GM12878 (cell line): Measurements from ENCODE around the gene AASDH. TPM values are rescaled to one million over a fixed set of nuclear protein-coding genes. Genes with fewer than 3 reads are reported as not detected.

Source experiments
- ATAC-seq: fragments of 200-7000 bp; cut with Tn5 transposase; 3 replicates; pipeline ENCODE4 v1.9.1; 2020; ENCODE audit warnings: mild to moderate bottlenecking, moderate library complexity
- BruUV-seq: library from RNA; stranded (reverse); fragments of 400-500 nt; replicated peaks from 2 replicates; lab custom pipeline; 2021; lab: Mats Ljungman, UMichigan
- CTCF ChIA-PET: fragments of 300-600 bp; sonication (Branson Sonifier 250); formaldehyde crosslinking; extraction: SDS; loops from one replicate; lab custom pipeline; 2021; ENCODE audit warnings: inconsistent platforms; lab: Yijun Ruan, JAX
- POLR2A ChIA-PET: fragments of 350-600 bp; formaldehyde crosslinking; extraction: SDS; loops from one replicate; lab custom pipeline; 2021; ENCODE audit warnings: inconsistent platforms; lab: Charles Lee
- RAD21 ChIA-PET: fragments of 300-600 bp; sonication (Branson Sonifier 250); formaldehyde crosslinking; loops from one replicate; lab custom pipeline; 2023; ENCODE audit warnings: antibody characterized with exemption; ENCODE audit not compliant: unreplicated experiment; lab: Charles Lee
- SMC1A ChIA-PET: fragments of 300-600 bp; sonication (Branson Sonifier 250); formaldehyde crosslinking; loops from one replicate; lab custom pipeline; 2023; ENCODE audit not compliant: unreplicated experiment, uncharacterized antibody; lab: Charles Lee
- DNase-seq: peaks from one replicate; pipeline ENCODE4 v3.0.0-alpha.2; 2011; ENCODE audit warnings: low read depth, low spot score
- FAIRE-seq: peaks from 3 replicates; lab custom pipeline; 2011; peaks lifted over from hg19 to GRCh38; lab: Jason Lieb, UNC
- H2AFZ ChIP-seq: 2 replicates; pipeline ENCODE4 v1.6.0; 2011; ENCODE audit warnings: low read depth, low read length, control low read depth; ENCODE audit not compliant: control insufficient read depth
- H3K27ac ChIP-seq: 2 replicates; pipeline ENCODE4 v1.5.1; 2011; ENCODE audit warnings: control low read depth; ENCODE audit not compliant: control insufficient read depth, insufficient read depth
- H3K27me3 ChIP-seq, 2 experiments: replicated peaks in 1 of 2; 2 replicates each; pipeline versions ENCODE4 v1.6.0 to v1.6.1; 2011; ENCODE audit warnings: low read length in 1 of 2; ENCODE audit not compliant: control insufficient read depth in 2 of 2, insufficient read depth in 2 of 2
- H3K36me3 ChIP-seq, 2 experiments: 2 replicates each; pipeline ENCODE4 v1.5.1; 2011; ENCODE audit warnings: low read length in 1 of 2; ENCODE audit not compliant: control insufficient read depth in 2 of 2, insufficient read depth in 2 of 2
- H3K4me1 ChIP-seq: 2 replicates; pipeline ENCODE4 v1.6.1; 2011; ENCODE audit warnings: mild to moderate bottlenecking, low read length, moderate library complexity, mixed read lengths; ENCODE audit not compliant: control insufficient read depth, insufficient read depth
- H3K4me2 ChIP-seq: 2 replicates; pipeline ENCODE4 v1.6.0; 2011; ENCODE audit warnings: control low read depth; ENCODE audit not compliant: control insufficient read depth, insufficient read depth
- H3K4me3 ChIP-seq: fragments of 200-600 bp; sonication (generic); 2 replicates; pipeline ENCODE4 v1.5.1; 2016
- H3K79me2 ChIP-seq: 2 replicates; pipeline ENCODE4 v1.6.0; 2011; ENCODE audit warnings: low read length; ENCODE audit not compliant: control insufficient read depth, insufficient read depth
- H3K9ac ChIP-seq: 2 replicates; pipeline ENCODE4 v1.8.0; 2011; ENCODE audit warnings: low read length, control low read depth, mixed read lengths; ENCODE audit not compliant: control insufficient read depth, insufficient read depth
- H3K9me3 ChIP-seq: replicated peaks from 3 replicates; pipeline ENCODE4 v1.5.1; 2011; ENCODE audit warnings: mild to moderate bottlenecking, low read length; ENCODE audit not compliant: control insufficient read depth, insufficient read depth
- H4K20me1 ChIP-seq: 2 replicates; pipeline ENCODE4 v1.6.0; 2011; ENCODE audit not compliant: control insufficient read depth, insufficient read depth
- BCL3 ChIP-seq: IDR thresholded peaks from 2 replicates; pipeline ENCODE4 v1.6.1; 2011; ENCODE audit warnings: borderline replicate concordance, low read depth, mild to moderate bottlenecking, moderate library complexity, low read length; ENCODE audit not compliant: insufficient read depth, poor library complexity, severe bottlenecking
- BCLAF1 ChIP-seq: fragments of 450-650 bp; IDR thresholded peaks from 2 replicates; pipeline ENCODE4 v1.6.1; 2017; ENCODE audit warnings: antibody characterized with exemption, mild to moderate bottlenecking, moderate library complexity
- CBFB ChIP-seq: IDR thresholded peaks from 2 replicates; pipeline ENCODE4 v1.6.1; 2016; ENCODE audit warnings: antibody characterized with exemption, low read depth
- CREB1 ChIP-seq: IDR thresholded peaks from 2 replicates; pipeline ENCODE4 v1.6.1; 2012; ENCODE audit warnings: low read depth, mild to moderate bottlenecking, inconsistent platforms
- DPF2 ChIP-seq: fragments of 450-650 bp; IDR thresholded peaks from 2 replicates; pipeline ENCODE4 v1.6.1; 2017; ENCODE audit warnings: mild to moderate bottlenecking
- GABPA ChIP-seq: IDR thresholded peaks from 2 replicates; pipeline ENCODE4 v1.6.1; 2014; ENCODE audit warnings: antibody characterized with exemption, low read depth, mild to moderate bottlenecking, inconsistent platforms
- IKZF1 ChIP-seq: fragments of 450-650 bp; conservative IDR thresholded peaks from 2 replicates; pipeline ENCODE4 v1.6.1; 2017; ENCODE audit warnings: antibody characterized with exemption, mild to moderate bottlenecking
- LARP7 ChIP-seq: fragments of 450-650 bp; IDR thresholded peaks from 2 replicates; pipeline ENCODE4 v1.6.1; 2017; ENCODE audit warnings: mild to moderate bottlenecking
- MLLT1 ChIP-seq: fragments of 450-650 bp; IDR thresholded peaks from 2 replicates; pipeline ENCODE4 v1.6.1; 2016; ENCODE audit warnings: mild to moderate bottlenecking
- MYC ChIP-seq: IDR thresholded peaks from 2 replicates; pipeline ENCODE4 v1.6.1; 2011; ENCODE audit warnings: mild to moderate bottlenecking, low read length, moderate library complexity, inconsistent platforms; ENCODE audit not compliant: insufficient read depth, insufficient replicate concordance, insufficient read length, severe bottlenecking
- PAX5 ChIP-seq: IDR thresholded peaks from 2 replicates; pipeline ENCODE4 v1.6.1; 2011; ENCODE audit warnings: low read depth, low read length, borderline replicate concordance
- PML ChIP-seq: IDR thresholded peaks from 2 replicates; pipeline ENCODE4 v1.6.1; 2012; ENCODE audit warnings: low read length, inconsistent platforms
- RB1 ChIP-seq: fragments of 450-650 bp; formaldehyde crosslinking; IDR thresholded peaks from 2 replicates; pipeline ENCODE4 v1.6.1; 2017; ENCODE audit warnings: mild to moderate bottlenecking, borderline replicate concordance
- SMARCA5 ChIP-seq: fragments of 450-650 bp; IDR thresholded peaks from 2 replicates; pipeline ENCODE4 v1.6.1; 2017; ENCODE audit warnings: mild to moderate bottlenecking
- SPI1 ChIP-seq: IDR thresholded peaks from 2 replicates; pipeline ENCODE4 v1.6.1; 2011; ENCODE audit warnings: low read depth, mild to moderate bottlenecking, low read length, moderate library complexity, borderline replicate concordance; ENCODE audit not compliant: insufficient read depth
- SREBF2 ChIP-seq: IDR thresholded peaks from 2 replicates; pipeline ENCODE4 v1.6.1; 2012; ENCODE audit warnings: mild to moderate bottlenecking, low read length
- STAT1 ChIP-seq: fragments of 450-650 bp; conservative IDR thresholded peaks from 2 replicates; pipeline ENCODE4 v1.6.1; 2014; ENCODE audit warnings: antibody characterized with exemption, mild to moderate bottlenecking
- TARDBP ChIP-seq: IDR thresholded peaks from 2 replicates; pipeline ENCODE4 v1.6.1; 2016; ENCODE audit warnings: borderline replicate concordance
- ZNF24 ChIP-seq: fragments of 450-650 bp; IDR thresholded peaks from 2 replicates; pipeline ENCODE4 v1.6.1; 2017; ENCODE audit warnings: antibody characterized with exemption, mild to moderate bottlenecking
- WGBS: methylation state at CpG from one replicate; pipeline ENCODE4 v1.1.6; 2016; ENCODE audit warnings: low lambda C conversion rate; ENCODE audit not compliant: insufficient replicate concordance, insufficient coverage; ENCODE audit errors: missing lambda C conversion rate; 5-methylcytosine and 5-hydroxymethylcytosine counted together
- in situ Hi-C: fragments of 300-500 bp; cut with MboI; formaldehyde crosslinking; loops from 9 replicates; pipeline ENCODE4 v1.14.3; 2018; ENCODE audit warnings: mixed read lengths
- intact Hi-C: fragments of 100-400 bp; cut with micrococcal nuclease; formaldehyde crosslinking; loops from one replicate; pipeline ENCODE4 v1.14.2; 2022; ENCODE audit not compliant: unreplicated experiment
- polyA plus RNA-seq, 11 experiments: library from polyadenylated mRNA; depleted of rRNA in 4 of 11; unstranded in 6 of 11; stranded (reverse) in 5 of 11; fragments of >200 nt; fragmentation: Nextera tagmentation in 4 of 11; fragmentation: Illumina TruSeq in 1 of 11; extraction: Ambion mirVana in 4 of 11; extraction: Trizol in 1 of 11; gene quantifications; 1 replicate in 1 of 11; 2 replicates in 10 of 11; pipeline versions ENCODE4 v1.2.1 to v1.2.3, GENCODE V29; 2011 to 2016; ENCODE audit warnings: inconsistent platforms in 2 of 11, missing spikeins in 2 of 11, low read depth in 1 of 11
- total RNA-seq, 4 experiments: library from RNA; depleted of rRNA in 3 of 4; stranded (reverse); fragments of >200 nt in 3 of 4; fragmentation: Illumina TruSeq in 1 of 4; extraction: Trizol in 1 of 4; gene quantifications; 2 replicates each; pipeline versions ENCODE4 v1.2.1 to v1.2.3, GENCODE V29; 2013 to 2021

AASDH gene
- total and polyA plus RNA-seq, 10 of the 15 experiments (the other 5 are each of a cell fraction or from before 2014, with no cell fraction given), result 7.3 to 19.1 (median 11.3) TPM

- H3K4me3 ChIP-seq, result no peak overlapping the region
- intact Hi-C loops, result loop anchor here (5.0 kb wide), 1 partner anchor 410 kb away; no protein-coding TSS in a partner anchor
- CTCF ChIA-PET, result interaction anchor here (1.9 to 7.2 kb wide), 2 partner anchors 9 to 373 kb away, joined by 11 to 89 read pairs; partner anchors contain the start of genes PAICS and PPAT
- H2AFZ ChIP-seq, result no peak overlapping the region
- no peak overlapping the region for H3K27ac ChIP-seq
- in situ Hi-C loops, result no loop called here
- no peaks in the 10 kb centered on the region; the same call in 2 of the 3 replicates for H3K9me3 ChIP-seq
- no peak for FAIRE-seq
- H3K4me1 ChIP-seq, result peaks cover 5% of the 10 kb centered on the region
- TF ChIP-seq BCLAF1 (no peak), MYC (no peak), SMARCA5 (no peak), DPF2 (no peak), ZNF24 (no peak), IKZF1 (no peak), TARDBP (no peak), PML (no peak), LARP7 (no peak), CBFB (no peak), STAT1 (no peak), SPI1 (no peak), SREBF2 (no peak), PAX5 (no peak), BCL3 (no peak), RB1 (no peak), MLLT1 (no peak), GABPA (no peak), CREB1 (no peak)
- TF ChIP-seq, all 136 proteins: peak for 0
- Histone ChIP-seq H3K4me2 (no peak overlapping the region), H3K27me3 (no peaks in the 10 kb centered on the region), H3K79me2 (peaks cover 99% of the 10 kb centered on the region), H3K9ac (no peak overlapping the region), H3K36me3 (no peaks in the 10 kb centered on the region; a peak in 1 of 4 replicates), H4K20me1 (no peaks in the 10 kb centered on the region)
- DNase-seq (no peak), ATAC-seq (no peak)
- ChIA-PET RAD21 (interaction anchor here (1.0 to 4.6 kb wide), 2 partner anchors 7 to 12 kb away, joined by 3 to 41 read pairs; partner anchors contain the start of genes PAICS and PPAT), SMC1A (no interaction called here), POLR2A (interaction anchor here (0.7 kb wide), 1 partner anchor 29 kb away, joined by 5 read pairs; no protein-coding TSS in a partner anchor)
- 100% methylated on average over 1 of the region's 1 CpG for WGBS
- BruUV-seq, result no TSS peak
Observed at GRCh38 chr4:56427179-56427578, 39.9 kb upstream of the AASDH start.
